ENCODE results near the gene RNPEP.
"Not testable (repeated sequence)": the region's sequence is repeated elsewhere in the genome, so short reads cannot be mapped to it uniquely, and the experiment has no call there.

The RNPEP gene

DNA sequence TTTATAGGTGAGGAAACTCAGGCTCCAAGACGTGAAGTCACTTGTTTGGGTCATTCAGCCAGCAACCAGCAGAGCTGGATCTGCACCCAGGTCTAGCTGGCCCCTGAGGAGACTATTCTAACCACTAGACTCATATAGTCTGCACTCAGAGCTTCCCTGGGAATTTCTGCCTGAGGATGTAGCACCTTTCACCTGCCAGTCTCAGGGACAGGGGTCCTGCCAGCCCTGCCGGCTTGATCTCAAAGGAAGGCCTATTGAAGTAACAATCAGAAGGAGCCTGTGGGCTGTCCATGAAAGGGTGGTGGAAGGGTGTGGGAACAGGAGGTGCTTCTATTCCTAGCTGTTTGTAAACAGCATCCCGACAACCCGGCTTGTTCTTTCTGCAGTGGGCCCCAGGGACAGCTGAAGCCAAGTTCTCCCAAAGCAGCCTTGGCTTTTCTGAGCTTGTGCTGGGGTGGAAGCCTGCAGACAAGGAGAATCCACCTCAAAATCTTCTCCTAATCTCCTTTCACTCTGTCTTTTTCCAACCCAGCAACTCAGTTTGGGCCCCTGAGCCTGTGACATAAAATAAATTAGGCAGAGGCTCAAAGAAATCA is 43.9 kb upstream of the RNPEP start:
- Histone ChIP-seq H2AFZ (ENCODE audit: low read length) (no peak overlapping the region), H3K9ac (ENCODE audit: low read length) (no peak overlapping the region), H3K27me3 (ENCODE audit: insufficient read depth, low read length) (no peaks in the 10 kb centered on the region; the same call in 1 of the 2 replicates), H3K4me3 (ENCODE audit: low read depth, low read length, poor library complexity, severe bottlenecking) (no peak overlapping the region), H3K9me2 (ENCODE audit: low read depth, low read length) (no peaks in the 10 kb centered on the region), H3F3A (ENCODE audit: insufficient read depth, low read length) (no peaks in the 10 kb centered on the region), H4K20me1 (ENCODE audit: insufficient read depth, low read length) (no peaks in the 10 kb centered on the region), H3K79me2 (ENCODE audit: insufficient read depth, low read length) (no peaks in the 10 kb centered on the region), H3K4me2 (ENCODE audit: low read length) (no peak overlapping the region), H3K36me3 (ENCODE audit: insufficient read depth, low read length) (no peaks in the 10 kb centered on the region), H3K27ac (ENCODE audit: low read depth, low read length, poor library complexity, severe bottlenecking) (no peak overlapping the region), H3K4me1 (ENCODE audit: insufficient read depth, low read length, severe bottlenecking) (no peaks in the 10 kb centered on the region), H3K9me3 (ENCODE audit: low read length) (no peaks in the 10 kb centered on the region)
- TF ChIP-seq EZH2 (IDR thresholded peaks at IDR 0.05; ENCODE audit: borderline replicate concordance, low read length), result no peak
- TF ChIP-seq CTCF (IDR thresholded peaks at IDR 0.05; ENCODE audit: low read length), result no peak

DNA sequence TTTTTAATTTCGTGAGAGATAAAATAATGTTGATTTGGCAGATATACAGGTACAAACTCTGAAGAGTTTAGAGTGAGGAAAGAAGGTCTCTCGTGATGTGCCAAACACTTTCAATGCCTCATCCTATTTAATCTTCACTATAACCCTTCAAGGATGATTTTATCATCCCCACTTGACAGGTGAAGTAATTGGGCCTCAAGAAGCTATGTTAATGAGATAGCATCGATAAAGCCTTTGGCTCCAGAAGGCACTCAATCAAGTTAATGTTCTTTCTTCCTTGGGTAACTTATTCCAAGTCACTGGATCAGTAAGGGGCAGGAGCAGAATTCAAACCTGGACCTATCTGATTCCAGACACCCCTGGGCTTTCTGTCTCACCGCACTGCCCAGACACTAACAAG is 43.3 kb upstream of the RNPEP start:
- Histone ChIP-seq H4K20me1 (ENCODE audit: insufficient read depth, low read length) (no peaks in the 10 kb centered on the region), H3K4me2 (ENCODE audit: low read length) (no peak overlapping the region), H3K9me2 (ENCODE audit: low read depth, low read length) (no peaks in the 10 kb centered on the region), H3K9ac (ENCODE audit: low read length) (no peak overlapping the region), H3K4me3 (ENCODE audit: low read depth, low read length, poor library complexity, severe bottlenecking) (no peak overlapping the region), H3K9me3 (ENCODE audit: low read length) (no peaks in the 10 kb centered on the region), H3K79me2 (ENCODE audit: insufficient read depth, low read length) (no peaks in the 10 kb centered on the region), H3K36me3 (ENCODE audit: insufficient read depth, low read length) (no peaks in the 10 kb centered on the region), H3K27me3 (ENCODE audit: insufficient read depth, low read length) (no peaks in the 10 kb centered on the region; the same call in 1 of the 2 replicates), H3K27ac (ENCODE audit: low read depth, low read length, poor library complexity, severe bottlenecking) (no peak overlapping the region), H3K4me1 (ENCODE audit: insufficient read depth, low read length, severe bottlenecking) (no peaks in the 10 kb centered on the region), H3F3A (ENCODE audit: insufficient read depth, low read length) (no peaks in the 10 kb centered on the region), H2AFZ (ENCODE audit: low read length) (no peak overlapping the region)
- no peak for TF ChIP-seq EZH2 (IDR thresholded peaks at IDR 0.05; ENCODE audit: borderline replicate concordance, low read length)
- no peak for TF ChIP-seq CTCF (IDR thresholded peaks at IDR 0.05; ENCODE audit: low read length)

GRCh38 chr1:201939574-201939973 is 42.9 kb upstream of the RNPEP start:
- H3K27ac ChIP-seq (ENCODE audit: low read depth, low read length, poor library complexity, severe bottlenecking), result no peak overlapping the region
- no peak overlapping the region for H3K9ac ChIP-seq (ENCODE audit: low read length)
- no peaks in the 10 kb centered on the region for H3K79me2 ChIP-seq (ENCODE audit: insufficient read depth, low read length)
- H4K20me1 ChIP-seq (ENCODE audit: insufficient read depth, low read length), result no peaks in the 10 kb centered on the region
- no peak overlapping the region for H3K4me3 ChIP-seq (ENCODE audit: low read depth, low read length, poor library complexity, severe bottlenecking)
- TF ChIP-seq EZH2 (IDR thresholded peaks at IDR 0.05; ENCODE audit: borderline replicate concordance, low read length) (no peak), CTCF (IDR thresholded peaks at IDR 0.05; ENCODE audit: low read length) (no peak)
- no peaks in the 10 kb centered on the region for H3F3A ChIP-seq (ENCODE audit: insufficient read depth, low read length)
- H3K4me1 ChIP-seq (ENCODE audit: insufficient read depth, low read length, severe bottlenecking), result no peaks in the 10 kb centered on the region
- H3K9me2 ChIP-seq (ENCODE audit: low read depth, low read length), result no peaks in the 10 kb centered on the region
- no peaks in the 10 kb centered on the region for H3K9me3 ChIP-seq (ENCODE audit: low read length)
- no peak overlapping the region for H2AFZ ChIP-seq (ENCODE audit: low read length)
- H3K27me3 ChIP-seq (ENCODE audit: insufficient read depth, low read length), result no peaks in the 10 kb centered on the region; the same call in 1 of the 2 replicates
- no peak overlapping the region for H3K4me2 ChIP-seq (ENCODE audit: low read length)
- H3K36me3 ChIP-seq (ENCODE audit: insufficient read depth, low read length), result no peaks in the 10 kb centered on the region

- H3K27ac ChIP-seq (ENCODE audit: low read depth, low read length, poor library complexity, severe bottlenecking); H3K9me2 ChIP-seq (ENCODE audit: low read depth, low read length); H3K4me2 ChIP-seq (ENCODE audit: low read length); H3K9me3 ChIP-seq (ENCODE audit: low read length); H3K9ac ChIP-seq (ENCODE audit: low read length); H3K4me3 ChIP-seq (ENCODE audit: low read depth, low read length, poor library complexity, severe bottlenecking); H3F3A ChIP-seq (ENCODE audit: insufficient read depth, low read length); H3K79me2 ChIP-seq (ENCODE audit: insufficient read depth, low read length); H2AFZ ChIP-seq (ENCODE audit: low read length); H3K36me3 ChIP-seq (ENCODE audit: insufficient read depth, low read length); H4K20me1 ChIP-seq (ENCODE audit: insufficient read depth, low read length); H3K4me1 ChIP-seq (ENCODE audit: insufficient read depth, low read length, severe bottlenecking); H3K27me3 ChIP-seq (ENCODE audit: insufficient read depth, low read length): not testable (repeated sequence)
Observed at GRCh38 chr1:201940316-201940715, 42.1 kb upstream of the RNPEP start.
